GM23248 (cell line): ENCODE measurements around the gene TRAK1. TPM values are rescaled to one million over a fixed set of nuclear protein-coding genes. Genes with fewer than 3 reads are reported as not detected.

Experiments
- DNase-seq: peaks from one replicate; pipeline ENCODE4 v3.0.0-alpha.2; 2015
- H2AFZ ChIP-seq: fragments of 200-600 bp; sonication (generic); 2 replicates; pipeline ENCODE4 v1.6.1; 2016; ENCODE audit warnings: antibody characterized with exemption
- H3F3A ChIP-seq: fragments of 200-600 bp; sonication (generic); 2 replicates; pipeline ENCODE4 v1.6.1; 2016; ENCODE audit warnings: mild to moderate bottlenecking, antibody characterized with exemption, mixed run types; ENCODE audit not compliant: insufficient read depth
- H3K27ac ChIP-seq: fragments of 200-600 bp; sonication (generic); 2 replicates; pipeline ENCODE4 v1.5.1; 2016; ENCODE audit warnings: mild to moderate bottlenecking
- H3K27me3 ChIP-seq: fragments of 200-600 bp; sonication (generic); replicated peaks from 2 replicates; pipeline ENCODE4 v1.6.1; 2016; ENCODE audit warnings: mild to moderate bottlenecking; ENCODE audit not compliant: insufficient read depth
- H3K36me3 ChIP-seq: fragments of 200-600 bp; sonication (generic); 2 replicates; pipeline ENCODE4 v1.6.1; 2016; ENCODE audit warnings: low read depth, mild to moderate bottlenecking
- H3K4me1 ChIP-seq: fragments of 200-600 bp; sonication (generic); 2 replicates; pipeline ENCODE4 v1.6.1; 2016; ENCODE audit warnings: mild to moderate bottlenecking; ENCODE audit not compliant: insufficient read depth
- H3K4me2 ChIP-seq: fragments of 200-600 bp; sonication (generic); one replicate; pipeline ENCODE4 v1.6.1; 2016; ENCODE audit warnings: mild to moderate bottlenecking; ENCODE audit not compliant: unreplicated experiment
- H3K4me3 ChIP-seq: fragments of 200-600 bp; sonication (generic); 2 replicates; pipeline ENCODE4 v1.5.1; 2016; ENCODE audit warnings: mild to moderate bottlenecking
- H3K79me2 ChIP-seq: fragments of 200-600 bp; sonication (generic); 2 replicates; pipeline ENCODE4 v1.6.1; 2016; ENCODE audit warnings: mild to moderate bottlenecking; ENCODE audit not compliant: insufficient read depth
- H3K9ac ChIP-seq: fragments of 200-600 bp; sonication (generic); 2 replicates; pipeline ENCODE4 v1.6.1; 2016; ENCODE audit warnings: mild to moderate bottlenecking
- H3K9me2 ChIP-seq: fragments of 200-600 bp; sonication (generic); 2 replicates; pipeline ENCODE4 v1.6.1; 2016; ENCODE audit warnings: mixed run types, mild to moderate bottlenecking, moderate library complexity; ENCODE audit not compliant: insufficient read depth
- H3K9me3 ChIP-seq: fragments of 200-600 bp; sonication (generic); one replicate; pipeline ENCODE4 v1.6.1; 2017; ENCODE audit warnings: low read depth
- H4K20me1 ChIP-seq: fragments of 200-600 bp; sonication (generic); 2 replicates; pipeline ENCODE4 v1.6.0; 2016; ENCODE audit not compliant: insufficient read depth
- EZH2 ChIP-seq: fragments of 200-600 bp; sonication (generic); IDR thresholded peaks from 2 replicates; pipeline ENCODE4 v1.6.1; 2018; ENCODE audit warnings: antibody characterized with exemption, mild to moderate bottlenecking; ENCODE audit not compliant: insufficient read depth, poor library complexity, severe bottlenecking
- EZH2phosphoT487 ChIP-seq: fragments of 200-600 bp; sonication (generic); IDR thresholded peaks from 2 replicates; pipeline ENCODE4 v1.6.1; 2018; ENCODE audit warnings: antibody characterized with exemption, moderate library complexity, mild to moderate bottlenecking, low read depth; ENCODE audit not compliant: insufficient read depth
- WGBS, 2 experiments: methylation state at CpG; one replicate each; pipeline ENCODE4 v1.1.6; 2015 to 2017; ENCODE audit warnings: low lambda C conversion rate in 2 of 2, low coverage in 1 of 2; ENCODE audit errors: missing lambda C conversion rate in 2 of 2; 5-methylcytosine and 5-hydroxymethylcytosine counted together
- in situ Hi-C: fragments of 300-500 bp; cut with MboI; formaldehyde crosslinking; loops from 2 replicates; pipeline ENCODE4 v1.15.0; 2020
- polyA plus RNA-seq: library from polyadenylated mRNA; unstranded; fragments of >200 nt; fragmentation: Nextera tagmentation; extraction: Ambion mirVana; gene quantifications from 2 replicates; pipeline ENCODE4 v1.2.1, GENCODE V29; 2016
- total RNA-seq: library from RNA; depleted of rRNA; stranded (reverse); fragments of >200 nt; shearing (Covaris generic); gene quantifications from 2 replicates; pipeline ENCODE4 v1.2.3, GENCODE V29; 2014

Gene TRAK1
- total and polyA plus RNA-seq, 2 experiments from 2014 or later, result 13.6 to 51.0 TPM

- Histone ChIP-seq H3K27me3 (no peaks in the 10 kb centered on the region), H3K9me2 (no peaks in the 10 kb centered on the region), H3K9me3 (no peaks in the 10 kb centered on the region), H3K9ac (no peak overlapping the region), H3K4me1 (no peaks in the 10 kb centered on the region), H4K20me1 (no peaks in the 10 kb centered on the region), H3K79me2 (no peaks in the 10 kb centered on the region), H3K27ac (no peak overlapping the region), H2AFZ (no peak overlapping the region), H3F3A (no peaks in the 10 kb centered on the region; the same call in 1 of the 2 replicates), H3K4me3 (no peak overlapping the region), H3K36me3 (no peaks in the 10 kb centered on the region; the same call in 1 of the 2 replicates), H3K4me2 (no peak overlapping the region)
- in situ Hi-C loops, result no loop called here
- 92 to 93% methylated on average over 30 to 31 of the region's 31 CpGs for WGBS, 2 experiments
- no peak for DNase-seq
- TF ChIP-seq EZH2phosphoT487, result no peak
- TF ChIP-seq EZH2, result no peak
Measured at GRCh38 chr3:42222942-42223693, 132.0 kb downstream of the TRAK1 start.

- Histone ChIP-seq H3K9me3 (no peaks in the 10 kb centered on the region), H3K27ac (no peak overlapping the region), H3F3A (peaks cover 8% of the 10 kb centered on the region; the same call in 1 of the 2 replicates), H3K9me2 (no peaks in the 10 kb centered on the region), H4K20me1 (no peaks in the 10 kb centered on the region), H3K27me3 (no peaks in the 10 kb centered on the region), H3K4me3 (no peak overlapping the region), H3K36me3 (no peaks in the 10 kb centered on the region; the same call in 1 of the 2 replicates), H3K79me2 (no peaks in the 10 kb centered on the region), H2AFZ (no peak overlapping the region), H3K9ac (no peak overlapping the region), H3K4me1 (no peaks in the 10 kb centered on the region), H3K4me2 (no peak overlapping the region)
- WGBS, 2 experiments, result 74 to 81% methylated on average over 9 of the region's 9 CpGs
- TF ChIP-seq EZH2 (no peak), EZH2phosphoT487 (no peak)
- in situ Hi-C loops, result no loop called here
- DNase-seq, result no peak
Measured at GRCh38 chr3:42224178-42224577, 133.0 kb downstream of the TRAK1 start.

GRCh38 chr3:42224658-42225421 lies 133.7 kb downstream of the TRAK1 start:
- no peaks in the 10 kb centered on the region for H3K9me3 ChIP-seq
- no peaks in the 10 kb centered on the region for H4K20me1 ChIP-seq
- H3K9me2 ChIP-seq, result no peaks in the 10 kb centered on the region
- no peaks in the 10 kb centered on the region for H3K4me1 ChIP-seq
- no peak overlapping the region for H2AFZ ChIP-seq
- H3K79me2 ChIP-seq, result no peaks in the 10 kb centered on the region
- WGBS, 2 experiments, result 73 to 74% methylated on average over 12 of the region's 12 CpGs
- no peaks in the 10 kb centered on the region; the same call in 1 of the 2 replicates for H3K36me3 ChIP-seq
- DNase-seq, result no peak
- H3K4me3 ChIP-seq, result no peak overlapping the region
- TF ChIP-seq EZH2phosphoT487 (no peak), EZH2 (no peak)
- H3K9ac ChIP-seq, result no peak overlapping the region
- H3K27ac ChIP-seq, result no peak overlapping the region
- no peaks in the 10 kb centered on the region for H3K27me3 ChIP-seq
- H3F3A ChIP-seq, result peaks cover 8% of the 10 kb centered on the region; the same call in 1 of the 2 replicates
- in situ Hi-C loops, result no loop called here
- H3K4me2 ChIP-seq, result no peak overlapping the region

GRCh38 chr3:42225486-42226363 lies 134.6 kb downstream of the TRAK1 start:
- Histone ChIP-seq H4K20me1 (no peaks in the 10 kb centered on the region), H3K27me3 (no peaks in the 10 kb centered on the region), H3K36me3 (no peaks in the 10 kb centered on the region; the same call in 1 of the 2 replicates), H2AFZ (no peak overlapping the region), H3K9me3 (no peaks in the 10 kb centered on the region), H3K79me2 (no peaks in the 10 kb centered on the region), H3K4me1 (no peaks in the 10 kb centered on the region), H3K27ac (no peak overlapping the region), H3K9me2 (no peaks in the 10 kb centered on the region), H3K9ac (no peak overlapping the region), H3K4me3 (no peak overlapping the region), H3K4me2 (no peak overlapping the region), H3F3A (peaks cover 8% of the 10 kb centered on the region; the same call in 1 of the 2 replicates)
- DNase-seq, result no peak
- 76 to 77% methylated on average over 5 of the region's 5 CpGs for WGBS, 2 experiments
- TF ChIP-seq EZH2phosphoT487 (no peak), EZH2 (no peak)
- in situ Hi-C loops, result no loop called here
